Left kidney (tissue), 2 donors: ENCODE measurements around the gene CCDC197. TPM values are rescaled to one million over a fixed set of nuclear protein-coding genes. Genes with fewer than 3 reads are reported as not detected.

Source experiments
- DNase-seq: peaks from one replicate; pipeline ENCODE4 v3.0.0-alpha.2; 2013
- polyA plus RNA-seq: library from polyadenylated mRNA; unstranded; fragments of 120-200 nt; gene quantifications from one replicate; pipeline ENCODE4 v1.2.1, GENCODE V29; 2013; ENCODE audit not compliant: insufficient read length

Gene CCDC197
- polyA plus RNA-seq, 1 donor, result not detected

DNA sequence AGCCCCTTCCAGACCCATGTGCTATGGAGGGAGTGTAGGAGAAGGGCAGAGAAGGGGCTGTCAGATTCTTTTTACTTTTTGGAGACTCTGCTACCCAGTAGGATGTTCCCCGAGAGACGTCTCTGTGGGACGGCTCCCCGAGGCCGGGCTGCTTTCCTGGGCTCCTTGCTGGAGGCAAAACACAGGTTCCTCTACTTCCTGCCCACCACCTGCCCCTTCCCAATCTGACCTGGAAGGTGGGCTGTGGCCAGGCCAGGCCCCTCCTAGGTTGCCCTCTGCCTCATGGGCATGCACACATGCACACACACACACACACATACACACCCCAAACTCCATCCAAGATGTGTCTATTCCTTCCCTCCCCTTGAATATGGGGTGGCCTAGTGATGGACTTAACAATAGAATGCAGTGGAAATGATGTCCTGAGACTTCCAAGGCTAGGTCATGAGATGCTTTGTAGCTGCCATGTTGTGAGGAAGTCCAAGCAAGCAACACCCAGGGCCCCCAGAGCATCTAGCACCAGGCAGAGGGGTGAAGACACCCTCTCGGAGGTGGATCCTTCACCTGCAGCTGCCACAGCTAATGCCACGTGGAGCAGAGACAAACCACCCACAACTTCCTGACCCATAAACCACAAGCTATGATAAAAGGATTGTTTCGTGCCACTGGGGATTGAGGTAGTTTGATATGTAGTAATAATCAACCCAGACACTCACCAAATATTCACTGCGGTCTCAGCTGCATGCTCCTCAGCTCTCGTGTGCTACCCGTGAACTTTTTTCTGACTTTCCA is 19.1 kb upstream of the CCDC197 start:
- DNase-seq, result no peak

DNA sequence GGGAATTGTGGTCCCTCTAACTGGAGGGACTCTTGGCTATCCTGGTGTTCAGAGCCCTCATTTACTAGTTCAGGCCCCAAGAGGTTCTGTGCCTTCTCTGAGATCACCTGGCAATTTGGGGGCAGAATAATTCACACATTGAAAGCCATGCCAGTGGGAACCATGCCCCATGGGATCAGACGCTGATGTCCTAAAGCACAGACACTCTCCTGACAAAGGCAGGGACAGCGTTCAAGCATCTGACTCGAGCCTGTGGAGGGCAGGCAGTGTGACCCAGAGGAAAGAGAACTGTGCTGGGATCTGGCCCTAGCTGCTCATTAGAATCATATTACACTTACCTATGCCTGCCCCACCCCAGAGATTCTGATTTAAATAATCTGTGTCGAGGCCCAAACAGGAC is 18.4 kb upstream of the CCDC197 start:
- no peak for DNase-seq

DNA sequence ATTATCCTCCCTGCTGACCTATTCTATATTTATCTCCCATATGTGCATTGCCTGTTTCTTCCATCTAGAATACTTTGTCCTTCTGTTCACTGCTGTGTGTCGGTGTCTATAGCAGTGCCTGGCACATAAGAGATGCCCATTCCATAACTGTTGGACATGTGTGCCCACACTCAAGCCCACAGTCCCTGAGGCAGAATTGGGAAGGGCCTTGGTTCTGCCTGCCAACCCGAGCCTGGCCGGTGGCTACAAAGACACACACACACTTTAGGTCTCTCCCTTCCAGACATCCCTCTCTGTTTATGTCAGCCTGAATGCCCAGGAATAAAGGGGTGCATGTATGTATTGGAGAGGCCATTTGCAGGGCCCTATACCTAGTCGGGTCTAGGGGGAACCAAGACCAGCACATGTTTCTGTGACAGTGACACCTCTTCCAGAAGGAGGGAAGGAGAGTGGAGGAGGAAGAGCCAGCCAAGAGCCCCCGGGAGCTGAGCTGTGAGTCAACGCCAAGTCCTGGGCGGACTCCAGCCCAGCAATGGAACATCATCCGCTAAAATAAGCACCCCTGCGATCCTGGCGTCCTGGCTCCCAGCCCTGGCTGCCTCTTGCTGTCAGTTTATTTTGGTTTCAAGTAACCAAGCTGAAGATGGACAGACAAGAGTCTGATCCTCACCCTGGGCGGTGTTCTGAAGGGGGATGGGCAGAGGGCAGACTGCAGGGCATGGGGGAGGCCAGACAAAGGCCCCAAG is 16.5 kb upstream of the CCDC197 start:
- DNase-seq, result no peak

DNA sequence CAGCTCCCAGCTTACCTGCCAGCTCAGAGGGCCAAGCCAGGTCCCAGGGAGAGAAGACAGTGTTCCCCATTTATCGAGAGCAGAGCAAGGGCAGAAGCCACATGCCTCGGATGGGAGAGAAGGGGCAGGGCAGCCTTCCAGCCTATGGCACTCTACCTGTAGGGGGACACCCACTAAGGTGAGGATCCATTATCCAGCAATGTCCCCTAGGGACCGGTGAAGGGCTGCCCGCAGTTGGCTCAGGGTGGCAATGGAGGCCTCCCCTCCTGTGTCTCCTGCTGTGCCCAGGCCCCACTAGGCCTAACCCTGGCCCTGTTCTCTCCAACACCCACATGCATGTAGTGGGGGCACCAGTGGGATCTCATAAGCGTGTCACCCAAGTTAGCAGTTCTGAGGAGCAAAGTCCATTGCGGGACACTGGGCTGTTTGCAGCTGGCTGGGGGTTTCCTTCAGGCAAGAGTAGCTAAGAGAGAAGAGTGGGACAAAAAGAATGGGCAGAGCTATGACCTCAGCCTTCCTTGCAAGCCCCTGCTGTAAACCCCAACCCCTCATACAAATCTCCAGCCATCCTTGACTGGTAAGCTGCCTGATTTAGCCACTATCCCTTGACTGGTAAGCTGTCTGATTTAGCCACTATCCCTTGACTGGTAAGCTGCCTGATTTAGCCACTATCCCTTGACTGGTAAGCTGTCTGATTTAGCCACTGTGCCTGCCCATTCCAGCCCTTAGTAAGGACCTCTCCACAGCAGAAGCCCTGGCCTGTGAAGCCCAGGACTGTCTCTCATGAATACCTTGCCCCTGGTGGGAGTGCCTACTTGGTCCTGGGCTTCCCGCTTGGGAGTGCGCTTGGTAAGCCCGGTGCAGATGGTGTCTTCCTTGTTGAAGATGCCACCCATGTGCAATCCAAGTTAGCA is 15.5 kb upstream of the CCDC197 start:
- no peak for DNase-seq

DNA sequence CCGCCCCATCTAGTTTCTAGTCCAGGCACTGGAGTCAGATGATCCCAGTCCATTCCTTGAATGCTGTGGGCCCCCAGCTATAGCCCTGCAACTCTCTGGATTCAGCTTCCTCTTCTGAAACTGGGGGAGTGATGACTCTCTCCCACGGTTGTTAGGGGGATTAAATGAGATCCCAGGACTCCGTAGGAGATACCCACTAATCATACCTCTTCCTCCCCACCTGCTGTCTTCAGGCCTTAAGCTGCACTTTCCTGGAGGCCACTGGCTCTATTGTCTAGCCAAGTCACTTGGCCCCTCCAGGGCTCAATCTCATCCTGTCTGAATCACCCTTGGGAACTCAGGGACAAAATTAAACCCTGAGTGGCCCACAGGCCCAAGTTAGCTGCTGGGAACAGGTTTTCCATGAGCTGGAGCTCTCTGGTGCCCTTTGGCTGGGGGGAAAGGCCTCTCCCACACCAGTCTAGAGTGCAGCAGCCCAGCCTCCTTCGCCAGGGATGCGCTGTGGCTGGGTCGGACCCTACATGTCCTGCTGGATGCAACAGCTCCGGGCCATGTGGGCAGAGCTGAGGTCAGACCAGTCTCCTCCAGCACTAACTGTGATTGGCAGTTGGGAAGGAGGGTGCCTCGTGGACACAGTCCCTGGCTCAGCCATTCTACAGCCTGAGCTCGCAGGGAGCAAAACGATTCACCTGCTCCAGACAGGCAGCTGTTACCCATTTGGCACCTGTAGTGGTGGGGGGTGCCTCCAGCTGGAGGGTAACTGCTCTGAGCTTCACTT is 14.7 kb upstream of the CCDC197 start:
- DNase-seq, result no peak

DNA sequence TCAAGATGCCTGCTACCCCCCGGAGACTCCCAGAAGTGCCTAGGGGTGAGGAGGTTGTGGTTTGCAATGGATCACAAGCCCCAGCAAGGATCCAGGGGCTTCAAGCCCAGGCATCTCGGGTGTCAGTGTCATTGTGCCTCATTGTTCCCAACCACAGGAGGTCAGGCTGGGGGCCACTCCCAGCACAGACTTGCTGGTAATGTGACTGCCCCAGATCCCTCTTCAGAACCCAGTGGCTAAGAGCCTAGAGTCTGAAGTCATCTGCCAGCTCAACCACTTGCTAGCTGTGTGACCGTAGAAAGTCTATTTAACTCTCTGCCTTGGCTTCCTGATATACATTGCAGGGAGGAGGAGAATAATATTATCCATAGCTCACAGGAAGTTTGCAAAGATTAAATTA is 13.0 kb upstream of the CCDC197 start:
- DNase-seq, result no peak

DNA sequence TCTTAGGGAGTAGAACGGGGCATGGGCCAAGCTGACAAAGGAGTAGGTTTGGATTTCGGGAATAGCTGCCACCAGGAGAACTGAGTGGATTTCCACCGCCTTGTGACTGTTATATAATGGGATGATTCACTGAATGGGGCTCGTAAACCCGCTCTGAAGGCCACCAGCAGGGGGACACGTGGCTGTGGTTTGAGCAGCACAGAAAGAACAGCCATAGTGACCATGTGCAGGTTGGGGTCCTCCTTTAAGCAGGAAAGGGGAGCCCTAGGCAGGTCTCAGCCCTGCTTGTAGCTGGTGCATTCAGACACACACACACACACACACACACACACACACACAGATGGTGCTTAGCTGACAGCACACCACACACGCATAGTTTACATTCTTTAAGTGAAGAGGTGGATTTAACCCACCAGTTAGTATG is 12.1 kb upstream of the CCDC197 start:
- DNase-seq, result no peak

DNA sequence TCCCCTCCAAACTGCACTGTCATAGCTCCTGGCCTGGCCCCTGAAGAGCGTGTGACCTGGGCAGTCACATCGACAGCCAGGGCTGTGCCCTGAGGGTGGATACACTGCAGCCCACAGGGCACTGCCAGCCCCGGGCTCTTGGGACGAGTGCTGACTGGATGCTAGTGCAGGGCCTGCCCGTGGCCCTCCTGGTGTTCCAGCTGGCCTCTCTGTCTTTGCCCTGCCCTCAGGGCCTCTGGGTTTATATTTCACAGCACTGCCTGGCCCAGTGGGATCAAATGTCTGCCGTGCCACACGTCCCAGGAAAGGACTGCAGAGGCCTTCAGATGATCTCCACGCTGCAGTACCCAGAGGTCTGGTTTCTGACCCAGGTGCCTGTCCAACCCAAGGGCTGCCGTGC is 10.1 kb upstream of the CCDC197 start:
- no peak for DNase-seq

DNA sequence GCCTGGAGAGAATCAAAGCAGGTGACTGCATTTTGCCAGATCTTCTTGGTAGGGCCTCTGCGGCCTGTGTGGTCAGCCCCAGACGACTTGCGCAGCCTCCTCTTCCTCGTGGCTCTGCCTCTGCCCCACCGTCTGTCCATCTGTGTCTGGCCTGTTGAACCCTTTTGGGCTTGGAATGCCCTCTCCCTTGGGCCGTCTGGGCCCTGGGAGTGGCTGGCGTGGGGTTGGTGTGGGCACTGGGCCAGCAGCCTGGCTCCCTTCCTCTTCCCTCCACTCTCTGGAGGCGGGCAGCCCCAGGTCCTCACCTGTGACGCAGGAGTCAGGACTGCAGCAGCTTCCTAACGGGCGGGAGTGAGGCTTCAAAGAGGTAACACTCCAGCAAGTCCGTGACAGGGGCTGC is 9.7 kb upstream of the CCDC197 start:
- no peak for DNase-seq

DNA sequence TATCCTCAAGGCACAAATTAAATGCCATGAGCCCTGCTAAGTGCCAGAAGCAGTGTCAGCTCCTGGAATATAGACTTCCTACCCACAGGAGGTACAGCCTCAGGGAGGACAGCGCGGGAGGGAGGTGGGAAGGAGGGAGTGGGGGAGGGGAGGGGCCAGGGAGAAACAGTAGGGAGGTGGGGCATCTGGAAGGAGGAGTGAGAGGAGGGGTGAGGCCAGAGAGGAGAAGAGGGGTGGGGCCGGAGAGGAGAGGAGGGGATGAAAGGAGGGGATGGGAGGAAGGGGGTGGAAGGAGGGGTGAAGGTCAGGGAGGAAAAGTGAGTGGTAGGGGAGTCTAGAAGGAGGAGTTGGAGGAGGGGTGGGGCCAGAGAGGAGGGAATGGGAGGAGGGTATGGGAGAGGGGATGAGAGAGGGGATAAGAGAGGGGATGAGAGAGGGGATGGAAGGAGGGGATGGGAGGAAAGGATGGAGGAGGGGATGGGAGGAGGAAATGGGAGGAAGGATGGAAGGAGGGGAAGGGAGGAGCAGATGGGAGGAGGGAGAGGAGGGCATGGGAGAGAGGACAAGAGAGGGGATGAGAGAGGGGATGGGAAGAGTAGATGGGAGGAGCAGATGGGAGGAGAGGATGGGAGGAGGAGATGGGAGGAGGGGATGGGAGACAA is 9.2 kb upstream of the CCDC197 start:
- no peak for DNase-seq

DNA sequence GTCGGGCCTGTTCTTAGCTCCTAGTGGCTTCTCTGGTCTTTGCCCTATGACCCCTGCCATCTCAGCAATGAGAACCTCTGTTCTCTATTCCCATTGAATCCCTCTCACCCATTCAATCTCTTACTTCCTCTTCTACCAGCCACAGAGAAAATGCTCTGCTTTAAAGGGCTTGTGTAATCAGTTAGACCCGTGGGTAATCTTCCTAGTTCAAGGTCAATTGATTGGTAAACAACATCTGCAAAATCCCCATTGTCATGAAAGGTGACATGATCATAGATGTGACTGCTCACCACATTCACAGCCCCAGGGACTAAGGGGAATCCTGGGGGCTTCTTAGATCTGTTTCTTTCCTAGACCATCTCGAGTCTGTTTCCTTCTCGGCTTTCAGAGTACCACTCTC is 7.2 kb upstream of the CCDC197 start:
- DNase-seq, result no peak

DNA sequence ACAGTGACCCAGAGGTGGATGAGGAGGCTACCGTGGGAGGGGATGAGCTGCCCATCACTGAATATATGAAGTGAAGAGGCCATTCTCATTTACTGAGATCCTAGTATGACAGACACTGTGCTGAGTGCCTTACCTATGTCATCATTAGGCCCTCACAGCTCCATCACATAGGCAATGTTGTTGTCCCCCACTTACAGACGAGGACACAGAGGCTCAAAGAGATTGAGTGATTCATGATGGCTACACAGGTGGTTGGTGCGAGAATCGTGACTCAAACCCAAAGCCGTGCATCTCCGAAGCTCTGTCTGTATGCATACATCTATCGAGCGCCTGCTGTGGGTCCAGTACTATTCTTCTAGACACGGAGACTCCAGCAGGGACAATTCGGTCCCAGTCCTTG is 5.9 kb upstream of the CCDC197 start:
- DNase-seq, result no peak

DNA sequence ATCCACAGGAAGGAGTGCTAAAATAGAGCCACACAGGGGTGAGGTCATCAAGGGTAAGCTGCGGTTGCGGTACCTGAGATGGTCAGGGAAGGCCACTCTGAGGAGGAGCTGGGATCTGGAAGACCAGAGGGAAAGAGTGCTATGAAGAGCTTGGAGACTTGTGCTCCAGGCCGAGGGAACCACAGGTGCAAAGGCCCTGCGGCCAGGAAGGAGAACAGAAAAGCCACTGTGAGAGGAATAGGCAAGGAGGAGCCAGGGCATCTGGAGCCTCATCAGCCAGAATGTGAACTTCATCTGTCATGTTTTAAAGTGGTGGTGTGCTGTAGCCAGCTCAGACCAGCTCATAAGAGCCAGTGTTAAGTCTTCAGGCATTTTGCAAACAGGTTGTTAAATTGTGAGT is 5.5 kb upstream of the CCDC197 start:
- DNase-seq, result no peak

DNA sequence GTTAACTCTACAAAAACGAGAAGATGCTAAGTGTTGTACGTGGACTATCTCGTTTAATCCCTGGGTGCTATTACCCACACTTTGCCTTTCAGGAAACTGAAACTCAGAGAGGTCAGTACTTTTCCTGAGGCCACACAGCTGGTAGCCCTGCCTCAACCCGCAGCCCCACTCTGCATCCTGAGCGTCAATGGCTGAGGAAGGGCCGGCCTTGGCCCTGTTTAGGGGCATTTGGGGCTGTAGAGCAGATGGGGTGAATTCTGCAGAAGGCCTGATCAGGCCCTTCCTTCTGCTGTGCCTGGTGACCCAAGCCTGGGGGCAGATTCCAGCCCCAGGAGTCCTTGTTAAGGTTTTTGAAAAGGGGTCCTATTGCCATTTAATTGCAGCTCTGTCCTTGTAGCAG is 3.7 kb upstream of the CCDC197 start:
- no peak for DNase-seq

DNA sequence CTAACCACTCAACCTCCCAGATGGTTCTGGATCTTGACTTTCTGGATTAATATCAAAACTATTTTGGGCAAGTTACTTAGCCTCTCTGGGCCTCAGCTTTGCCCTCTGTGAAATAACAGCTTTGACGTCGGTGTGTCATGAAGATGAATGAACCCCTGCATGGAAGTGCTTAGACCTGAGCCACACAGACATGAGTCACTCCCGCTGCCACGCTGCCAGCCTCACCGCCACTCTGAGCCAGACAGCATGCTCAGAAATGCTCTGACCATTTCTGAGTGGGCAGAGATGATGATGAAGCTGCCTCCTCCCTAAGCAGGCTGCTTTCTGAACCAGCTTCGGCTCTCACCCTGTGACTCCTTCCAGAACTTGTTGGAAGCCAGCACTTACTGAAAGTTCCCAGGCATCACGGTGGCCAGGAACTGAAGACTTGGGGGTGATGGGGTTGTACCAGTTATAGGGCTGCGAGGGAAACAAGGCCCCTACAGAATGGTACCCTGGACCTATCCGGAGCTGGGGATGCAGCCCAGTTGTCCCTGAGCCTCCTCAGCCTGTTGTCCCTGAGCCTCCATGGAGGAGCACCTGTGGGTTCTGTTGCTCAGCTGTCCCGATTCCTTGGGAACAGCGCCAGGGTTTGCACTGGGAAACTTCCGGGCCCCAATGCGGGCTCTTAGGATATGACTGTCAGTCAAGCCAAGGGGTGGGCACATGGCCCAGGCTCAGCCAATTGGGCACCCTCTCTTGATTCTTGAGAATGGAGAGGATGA is 2.0 kb upstream of the CCDC197 start:
- DNase-seq, result no peak

DNA sequence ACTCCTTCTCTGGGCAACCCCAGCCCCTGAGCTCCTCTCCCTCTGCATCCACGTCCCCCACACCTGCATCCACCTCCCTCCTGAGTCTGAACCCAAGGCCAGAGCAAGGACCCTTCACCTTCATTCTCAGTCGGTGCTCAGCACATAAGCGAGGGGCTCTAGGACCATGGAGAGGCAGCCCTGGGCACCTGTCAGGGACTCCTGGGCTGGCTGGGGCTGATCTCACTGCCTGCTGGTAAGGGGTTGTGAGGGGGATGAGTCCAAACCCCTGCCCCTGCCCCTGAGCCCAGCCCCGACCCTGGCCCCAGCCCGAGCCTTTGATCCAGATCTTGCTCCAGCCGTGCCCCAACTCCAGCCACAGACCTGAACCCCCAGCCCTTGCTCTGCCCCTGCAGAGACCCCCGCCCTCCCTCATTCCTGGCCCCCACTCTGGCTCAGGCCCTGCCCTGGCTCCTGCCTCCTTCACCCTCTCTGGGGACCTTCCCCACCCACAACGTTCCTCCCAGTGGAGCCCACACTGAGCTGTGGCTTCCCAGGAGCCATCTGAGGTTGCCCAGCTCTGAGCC is 888 bp upstream of the CCDC197 start:
- no peak for DNase-seq

DNA sequence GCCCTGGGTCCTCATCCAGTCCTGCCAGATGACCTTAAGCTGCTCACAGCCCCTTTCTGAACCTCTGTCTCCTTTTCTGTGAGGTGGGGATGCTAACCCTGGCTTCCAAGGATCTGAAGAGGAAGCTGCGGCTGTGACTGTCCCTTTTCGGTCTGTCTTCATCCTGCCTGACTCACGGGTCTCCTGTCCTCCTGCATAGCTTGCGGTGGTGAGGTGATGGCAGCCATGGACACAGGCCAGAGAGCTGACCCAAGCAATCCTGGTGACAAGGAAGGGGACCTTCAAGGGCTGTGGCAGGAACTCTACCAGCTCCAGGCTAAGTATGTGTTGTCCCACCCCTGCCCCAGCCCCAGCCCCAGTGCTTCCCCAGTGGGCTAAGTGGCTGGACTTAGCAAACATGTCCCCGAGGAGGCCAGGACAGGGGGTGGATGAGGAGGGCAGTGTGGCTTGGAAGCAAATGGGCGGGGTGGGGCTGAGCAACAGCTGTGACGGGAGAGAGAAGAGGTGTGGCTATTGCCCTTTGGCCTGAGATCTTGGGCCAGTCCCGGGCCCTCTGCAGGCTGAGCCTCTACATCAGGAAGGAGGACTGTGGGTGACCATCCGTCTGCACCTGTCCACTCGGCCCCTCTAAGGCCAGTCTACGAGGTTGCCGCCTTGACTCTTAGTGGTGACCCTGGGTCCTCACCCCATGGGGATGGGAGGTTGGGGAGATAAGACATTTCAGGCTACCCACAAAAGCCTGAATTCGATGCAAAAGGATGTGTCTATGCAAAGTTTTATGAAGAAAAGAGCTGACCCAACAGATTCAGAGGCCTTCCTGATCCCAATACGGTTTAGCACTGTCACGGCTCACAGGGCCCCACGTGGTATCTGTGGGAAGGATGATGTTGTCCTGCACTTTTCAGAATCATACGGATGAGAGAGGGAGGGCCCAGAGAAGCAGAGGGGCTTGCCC is 1.1 kb downstream of the CCDC197 start:
- no peak for DNase-seq

DNA sequence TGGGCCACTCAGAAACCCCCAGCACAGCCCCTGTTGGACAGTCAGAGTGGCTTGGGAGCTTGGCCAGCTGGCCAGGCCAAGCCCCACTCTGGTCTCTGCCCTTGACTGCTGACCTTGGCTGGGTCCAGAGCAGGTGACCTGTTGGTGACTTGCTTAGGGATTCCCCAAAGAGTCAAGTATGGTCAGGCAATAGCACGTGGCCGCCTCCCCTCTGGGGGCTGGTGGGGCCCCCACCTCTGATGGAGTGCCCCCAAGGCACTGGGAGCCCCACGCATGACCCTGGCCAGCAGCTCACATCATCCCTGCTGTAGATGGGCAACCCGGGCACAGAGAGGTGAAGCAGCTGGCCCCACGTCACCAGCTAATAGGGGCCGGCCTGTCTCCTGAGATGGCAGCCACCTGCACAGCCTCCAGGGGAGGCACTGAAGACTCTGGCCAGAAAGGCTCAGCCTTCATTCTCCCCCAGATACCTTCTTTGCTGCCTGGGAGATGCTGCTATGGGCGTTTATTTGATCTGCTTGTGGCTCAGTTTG is 1.8 kb downstream of the CCDC197 start:
- DNase-seq, result no peak

DNA sequence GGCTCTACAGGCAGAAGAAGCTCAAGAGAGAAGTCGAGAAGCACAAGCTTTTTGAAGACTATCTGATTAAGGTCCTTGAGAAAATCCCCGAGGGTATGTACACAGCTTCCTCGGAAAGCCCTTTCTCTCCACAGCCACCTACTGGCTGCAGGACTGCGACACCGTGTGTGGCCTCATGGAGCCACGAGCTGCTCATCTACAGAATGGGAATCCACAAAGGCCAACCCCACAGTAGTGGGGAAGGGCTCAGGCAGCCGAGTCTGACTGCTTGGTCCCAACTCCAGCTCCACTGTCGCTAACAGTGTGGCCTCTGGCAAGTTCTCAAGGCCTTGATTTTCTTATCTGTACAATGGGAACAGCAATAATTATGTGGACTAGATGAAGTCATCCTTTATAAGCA is 2.5 kb downstream of the CCDC197 start:
- DNase-seq, result no peak
